OCI-LY7 (cell line): ENCODE data around the gene DGKQ.

ENCODE experiments used
- EZH2phosphoT487 ChIP-seq: fragments of 200-600 bp; sonication (generic); IDR thresholded peaks from 2 replicates; pipeline ENCODE4 v1.6.1; 2018; ENCODE audit warnings: low read depth, borderline replicate concordance, mild to moderate bottlenecking, mixed run types, antibody characterized with exemption, low read length, moderate library complexity, mixed read lengths
- TF ChIP-seq, protein P1 (sequence below): fragments of 200-600 bp; sonication (generic); conservative IDR thresholded peaks from 2 replicates; pipeline ENCODE4 v1.5.1; 2014; ENCODE audit warnings: mild to moderate bottlenecking, antibody characterized with exemption, low read length, moderate library complexity, mixed read lengths

- TF ChIP-seq, protein P1, sequence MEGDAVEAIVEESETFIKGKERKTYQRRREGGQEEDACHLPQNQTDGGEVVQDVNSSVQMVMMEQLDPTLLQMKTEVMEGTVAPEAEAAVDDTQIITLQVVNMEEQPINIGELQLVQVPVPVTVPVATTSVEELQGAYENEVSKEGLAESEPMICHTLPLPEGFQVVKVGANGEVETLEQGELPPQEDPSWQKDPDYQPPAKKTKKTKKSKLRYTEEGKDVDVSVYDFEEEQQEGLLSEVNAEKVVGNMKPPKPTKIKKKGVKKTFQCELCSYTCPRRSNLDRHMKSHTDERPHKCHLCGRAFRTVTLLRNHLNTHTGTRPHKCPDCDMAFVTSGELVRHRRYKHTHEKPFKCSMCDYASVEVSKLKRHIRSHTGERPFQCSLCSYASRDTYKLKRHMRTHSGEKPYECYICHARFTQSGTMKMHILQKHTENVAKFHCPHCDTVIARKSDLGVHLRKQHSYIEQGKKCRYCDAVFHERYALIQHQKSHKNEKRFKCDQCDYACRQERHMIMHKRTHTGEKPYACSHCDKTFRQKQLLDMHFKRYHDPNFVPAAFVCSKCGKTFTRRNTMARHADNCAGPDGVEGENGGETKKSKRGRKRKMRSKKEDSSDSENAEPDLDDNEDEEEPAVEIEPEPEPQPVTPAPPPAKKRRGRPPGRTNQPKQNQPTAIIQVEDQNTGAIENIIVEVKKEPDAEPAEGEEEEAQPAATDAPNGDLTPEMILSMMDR: no peak
- TF ChIP-seq EZH2phosphoT487: no peak
These were observed 22.2 kb downstream of the DGKQ start for GRCh38 chr4:951186-951585.
